Measurements from ENCODE around the gene SCRN2. TPM values are rescaled to one million over a fixed set of nuclear protein-coding genes. Genes with fewer than 3 reads are reported as not detected.

The SCRN2 gene
- total and polyA plus RNA-seq, 2 of the 13 experiments (the other 11 are each of a cell fraction or from before 2014, with no cell fraction given) = 21.7 to 29.5 TPM

DNA sequence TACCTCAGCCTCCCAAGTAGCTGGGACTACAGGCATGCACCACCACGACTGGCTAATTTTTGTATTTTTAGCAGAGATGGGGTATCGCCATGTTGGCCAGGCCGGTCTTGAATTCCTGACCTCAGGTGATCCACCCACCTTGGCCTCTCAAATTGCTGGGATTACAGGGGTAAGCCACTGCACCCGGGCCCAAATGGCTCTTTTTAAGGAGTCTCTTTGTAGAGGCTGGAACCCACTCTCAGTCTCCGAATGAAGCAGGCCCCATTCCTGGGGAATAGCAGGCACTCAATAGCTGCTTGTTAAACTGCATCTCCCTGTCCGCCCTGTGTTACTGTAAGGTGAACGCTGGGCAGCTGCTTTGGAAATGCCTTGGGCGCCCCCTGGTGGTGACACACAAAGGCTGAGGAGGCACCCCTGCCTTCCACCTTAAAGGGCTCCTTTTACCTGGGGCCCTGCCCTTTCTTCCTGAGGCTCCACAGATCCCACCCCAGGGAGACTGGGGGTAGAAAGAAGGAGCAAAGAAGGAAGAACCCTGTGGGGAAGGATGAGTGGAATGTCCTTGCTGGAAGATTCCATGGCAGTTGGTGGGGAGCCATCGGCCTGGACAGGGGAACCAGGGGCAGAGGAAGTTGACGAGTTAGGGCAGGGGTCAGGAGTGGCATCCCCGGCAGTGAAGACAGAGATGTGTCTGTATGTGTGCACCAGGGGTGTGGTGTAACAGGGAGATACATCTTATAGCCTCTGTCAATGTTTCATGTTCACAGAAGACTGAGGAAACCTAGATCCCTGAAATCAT, 48.9 kb upstream of the SCRN2 start (continued):
- no peak for TF ChIP-seq NFIC (IDR thresholded peaks at IDR 0.05; ENCODE audit: low read length)
- TF ChIP-seq FOSL1 (CRISPR knock-in tag; IDR thresholded peaks at IDR 0.05; ENCODE audit: borderline replicate concordance) = no peak
- TF ChIP-seq ZNF776 (CRISPR knock-in tag; IDR thresholded peaks at IDR 0.05) = no peak
- TF ChIP-seq ZNF3 (CRISPR knock-in tag; IDR thresholded peaks at IDR 0.05) = no peak
- TF ChIP-seq IRX3 (CRISPR knock-in tag; IDR thresholded peaks at IDR 0.05; ENCODE audit: borderline replicate concordance, low read depth) = no peak
- no peak for TF ChIP-seq ZIK1 (CRISPR knock-in tag; IDR thresholded peaks at IDR 0.05; ENCODE audit: borderline replicate concordance, low read depth)
- no peak for TF ChIP-seq MED8 (CRISPR knock-in tag; IDR thresholded peaks at IDR 0.05; ENCODE audit: insufficient replicate concordance)
- TF ChIP-seq KMT2A (CRISPR knock-in tag; IDR thresholded peaks at IDR 0.05) = no peak
- no peak for TF ChIP-seq PCBP2 (optimal IDR thresholded peaks at IDR 0.05; ENCODE audit: low read depth, low read length, poor library complexity, severe bottlenecking)
- TF ChIP-seq SNAI1 (CRISPR knock-in tag; IDR thresholded peaks at IDR 0.05; ENCODE audit: borderline replicate concordance) = no peak
- TF ChIP-seq PTBP1 (IDR thresholded peaks at IDR 0.05; ENCODE audit: low read depth, low read length, poor library complexity, severe bottlenecking) = peak; percentile 47
- TF ChIP-seq, protein P1, sequence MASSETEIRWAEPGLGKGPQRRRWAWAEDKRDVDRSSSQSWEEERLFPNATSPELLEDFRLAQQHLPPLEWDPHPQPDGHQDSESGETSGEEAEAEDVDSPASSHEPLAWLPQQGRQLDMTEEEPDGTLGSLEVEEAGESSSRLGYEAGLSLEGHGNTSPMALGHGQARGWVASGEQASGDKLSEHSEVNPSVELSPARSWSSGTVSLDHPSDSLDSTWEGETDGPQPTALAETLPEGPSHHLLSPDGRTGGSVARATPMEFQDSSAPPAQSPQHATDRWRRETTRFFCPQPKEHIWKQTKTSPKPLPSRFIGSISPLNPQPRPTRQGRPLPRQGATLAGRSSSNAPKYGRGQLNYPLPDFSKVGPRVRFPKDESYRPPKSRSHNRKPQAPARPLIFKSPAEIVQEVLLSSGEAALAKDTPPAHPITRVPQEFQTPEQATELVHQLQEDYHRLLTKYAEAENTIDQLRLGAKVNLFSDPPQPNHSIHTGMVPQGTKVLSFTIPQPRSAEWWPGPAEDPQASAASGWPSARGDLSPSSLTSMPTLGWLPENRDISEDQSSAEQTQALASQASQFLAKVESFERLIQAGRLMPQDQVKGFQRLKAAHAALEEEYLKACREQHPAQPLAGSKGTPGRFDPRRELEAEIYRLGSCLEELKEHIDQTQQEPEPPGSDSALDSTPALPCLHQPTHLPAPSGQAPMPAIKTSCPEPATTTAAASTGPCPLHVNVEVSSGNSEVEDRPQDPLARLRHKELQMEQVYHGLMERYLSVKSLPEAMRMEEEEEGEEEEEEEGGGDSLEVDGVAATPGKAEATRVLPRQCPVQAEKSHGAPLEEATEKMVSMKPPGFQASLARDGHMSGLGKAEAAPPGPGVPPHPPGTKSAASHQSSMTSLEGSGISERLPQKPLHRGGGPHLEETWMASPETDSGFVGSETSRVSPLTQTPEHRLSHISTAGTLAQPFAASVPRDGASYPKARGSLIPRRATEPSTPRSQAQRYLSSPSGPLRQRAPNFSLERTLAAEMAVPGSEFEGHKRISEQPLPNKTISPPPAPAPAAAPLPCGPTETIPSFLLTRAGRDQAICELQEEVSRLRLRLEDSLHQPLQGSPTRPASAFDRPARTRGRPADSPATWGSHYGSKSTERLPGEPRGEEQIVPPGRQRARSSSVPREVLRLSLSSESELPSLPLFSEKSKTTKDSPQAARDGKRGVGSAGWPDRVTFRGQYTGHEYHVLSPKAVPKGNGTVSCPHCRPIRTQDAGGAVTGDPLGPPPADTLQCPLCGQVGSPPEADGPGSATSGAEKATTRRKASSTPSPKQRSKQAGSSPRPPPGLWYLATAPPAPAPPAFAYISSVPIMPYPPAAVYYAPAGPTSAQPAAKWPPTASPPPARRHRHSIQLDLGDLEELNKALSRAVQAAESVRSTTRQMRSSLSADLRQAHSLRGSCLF (CRISPR knock-in tag; IDR thresholded peaks at IDR 0.05; ENCODE audit: borderline replicate concordance) = no peak; the same call in 1 of the 2 replicates
- TF ChIP-seq ZMYM3 (CRISPR knock-in tag; IDR thresholded peaks at IDR 0.05) = peak; percentile 15; the same call in 1 of the 2 replicates
- TF ChIP-seq SALL1 (CRISPR knock-in tag; IDR thresholded peaks at IDR 0.05) = peak; percentile 76
- TF ChIP-seq, protein P2, sequence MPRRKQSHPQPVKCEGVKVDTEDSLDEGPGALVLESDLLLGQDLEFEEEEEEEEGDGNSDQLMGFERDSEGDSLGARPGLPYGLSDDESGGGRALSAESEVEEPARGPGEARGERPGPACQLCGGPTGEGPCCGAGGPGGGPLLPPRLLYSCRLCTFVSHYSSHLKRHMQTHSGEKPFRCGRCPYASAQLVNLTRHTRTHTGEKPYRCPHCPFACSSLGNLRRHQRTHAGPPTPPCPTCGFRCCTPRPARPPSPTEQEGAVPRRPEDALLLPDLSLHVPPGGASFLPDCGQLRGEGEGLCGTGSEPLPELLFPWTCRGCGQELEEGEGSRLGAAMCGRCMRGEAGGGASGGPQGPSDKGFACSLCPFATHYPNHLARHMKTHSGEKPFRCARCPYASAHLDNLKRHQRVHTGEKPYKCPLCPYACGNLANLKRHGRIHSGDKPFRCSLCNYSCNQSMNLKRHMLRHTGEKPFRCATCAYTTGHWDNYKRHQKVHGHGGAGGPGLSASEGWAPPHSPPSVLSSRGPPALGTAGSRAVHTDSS (CRISPR knock-in tag; conservative IDR thresholded peaks at IDR 0.05) = no peak
- no peak for TF ChIP-seq MATR3 (CRISPR knock-in tag; IDR thresholded peaks at IDR 0.05)
- TF ChIP-seq FIP1L1 (IDR thresholded peaks at IDR 0.05; ENCODE audit: borderline replicate concordance, insufficient read depth, low read depth, low read length) = no peak
- TF ChIP-seq, protein P3, sequence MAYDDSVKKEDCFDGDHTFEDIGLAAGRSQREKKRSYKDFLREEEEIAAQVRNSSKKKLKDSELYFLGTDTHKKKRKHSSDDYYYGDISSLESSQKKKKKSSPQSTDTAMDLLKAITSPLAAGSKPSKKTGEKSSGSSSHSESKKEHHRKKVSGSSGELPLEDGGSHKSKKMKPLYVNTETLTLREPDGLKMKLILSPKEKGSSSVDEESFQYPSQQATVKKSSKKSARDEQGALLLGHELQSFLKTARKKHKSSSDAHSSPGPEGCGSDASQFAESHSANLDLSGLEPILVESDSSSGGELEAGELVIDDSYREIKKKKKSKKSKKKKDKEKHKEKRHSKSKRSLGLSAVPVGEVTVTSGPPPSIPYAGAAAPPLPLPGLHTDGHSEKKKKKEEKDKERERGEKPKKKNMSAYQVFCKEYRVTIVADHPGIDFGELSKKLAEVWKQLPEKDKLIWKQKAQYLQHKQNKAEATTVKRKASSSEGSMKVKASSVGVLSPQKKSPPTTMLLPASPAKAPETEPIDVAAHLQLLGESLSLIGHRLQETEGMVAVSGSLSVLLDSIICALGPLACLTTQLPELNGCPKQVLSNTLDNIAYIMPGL (CRISPR knock-in tag; IDR thresholded peaks at IDR 0.05; ENCODE audit: borderline replicate concordance in 1 of 2, low read depth in 1 of 2) = peak in 1 of 2 experiments; percentile 83; a peak in 2 of 4 replicates
- no peak for TF ChIP-seq ZNF160 (CRISPR knock-in tag; IDR thresholded peaks at IDR 0.05)

All from HepG2 (cell line).